OCI-LY7 (cell line): Measurements from ENCODE around the gene REPIN1.

Source experiments
- EZH2phosphoT487 ChIP-seq: fragments of 200-600 bp; sonication (generic); IDR thresholded peaks from 2 replicates; pipeline ENCODE4 v1.6.1; 2018; ENCODE audit warnings: low read depth, borderline replicate concordance, mild to moderate bottlenecking, mixed run types, antibody characterized with exemption, low read length, moderate library complexity, mixed read lengths
- TF ChIP-seq, protein P1 (sequence below): fragments of 200-600 bp; sonication (generic); conservative IDR thresholded peaks from 2 replicates; pipeline ENCODE4 v1.5.1; 2014; ENCODE audit warnings: mild to moderate bottlenecking, antibody characterized with exemption, low read length, moderate library complexity, mixed read lengths

DNA sequence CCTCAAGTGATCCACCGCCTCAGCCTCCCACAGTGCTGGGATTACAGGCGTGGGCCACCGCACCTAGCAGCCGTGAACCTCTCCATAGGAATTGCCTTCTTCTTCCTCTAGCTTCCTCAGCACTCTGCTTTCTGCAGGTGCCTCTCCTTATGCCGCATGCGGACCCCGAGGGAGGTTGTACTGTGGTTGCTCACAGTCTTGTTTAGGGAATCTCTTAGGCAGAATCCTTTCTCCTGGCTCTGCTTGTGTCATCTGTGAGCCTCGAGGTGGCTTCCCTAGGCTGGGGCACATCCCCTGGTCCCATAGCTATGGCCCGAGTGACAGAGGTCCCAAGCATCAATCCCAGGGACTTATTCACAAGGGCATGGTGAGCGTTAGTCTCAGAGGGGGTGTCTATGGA is 48.6 kb downstream of the REPIN1 start:
- TF ChIP-seq, protein P1, sequence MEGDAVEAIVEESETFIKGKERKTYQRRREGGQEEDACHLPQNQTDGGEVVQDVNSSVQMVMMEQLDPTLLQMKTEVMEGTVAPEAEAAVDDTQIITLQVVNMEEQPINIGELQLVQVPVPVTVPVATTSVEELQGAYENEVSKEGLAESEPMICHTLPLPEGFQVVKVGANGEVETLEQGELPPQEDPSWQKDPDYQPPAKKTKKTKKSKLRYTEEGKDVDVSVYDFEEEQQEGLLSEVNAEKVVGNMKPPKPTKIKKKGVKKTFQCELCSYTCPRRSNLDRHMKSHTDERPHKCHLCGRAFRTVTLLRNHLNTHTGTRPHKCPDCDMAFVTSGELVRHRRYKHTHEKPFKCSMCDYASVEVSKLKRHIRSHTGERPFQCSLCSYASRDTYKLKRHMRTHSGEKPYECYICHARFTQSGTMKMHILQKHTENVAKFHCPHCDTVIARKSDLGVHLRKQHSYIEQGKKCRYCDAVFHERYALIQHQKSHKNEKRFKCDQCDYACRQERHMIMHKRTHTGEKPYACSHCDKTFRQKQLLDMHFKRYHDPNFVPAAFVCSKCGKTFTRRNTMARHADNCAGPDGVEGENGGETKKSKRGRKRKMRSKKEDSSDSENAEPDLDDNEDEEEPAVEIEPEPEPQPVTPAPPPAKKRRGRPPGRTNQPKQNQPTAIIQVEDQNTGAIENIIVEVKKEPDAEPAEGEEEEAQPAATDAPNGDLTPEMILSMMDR: no peak
- no peak for TF ChIP-seq EZH2phosphoT487
